A549 (cell line): Measurements from ENCODE around the gene CARD8. TPM values are rescaled to one million over a fixed set of nuclear protein-coding genes. Genes with fewer than 3 reads are reported as not detected.

Source experiments
- ATAC-seq, 2 experiments: fragments of 200-7000 bp in 1 of 2; fragments of >200 bp in 1 of 2; cut with Nextera tagmentation in 1 of 2; cut with Tn5 transposase in 1 of 2; 3 replicates each; pipeline versions ENCODE4 v1.8.0 to v1.9.1; 2018 to 2020; ENCODE audit warnings: mild to moderate bottlenecking in 1 of 2, moderate library complexity in 1 of 2
- CTCF ChIA-PET: fragments of 300-600 bp; sonication (Branson Sonifier 250); formaldehyde crosslinking; extraction: SDS; loops from one replicate; lab custom pipeline; 2021; ENCODE audit warnings: antibody characterized with exemption, inconsistent platforms; lab: Yijun Ruan, JAX
- POLR2A ChIA-PET: fragments of 350-600 bp; formaldehyde crosslinking; extraction: SDS; loops from one replicate; lab custom pipeline; 2021; ENCODE audit warnings: antibody characterized with exemption, inconsistent platforms; lab: Yijun Ruan, JAX
- DNase-seq, 2 experiments: peaks; one replicate each; pipeline versions ENCODE4 v3.0.0 to v3.0.0-alpha.2; 2011 to 2016; ENCODE audit warnings: low read depth in 1 of 2, low spot score in 1 of 2
- FAIRE-seq: peaks from 2 replicates; lab custom pipeline; 2011; peaks lifted over from hg19 to GRCh38; lab: Jason Lieb, UNC
- H3K27ac ChIP-seq, 2 experiments: fragments of >200 bp; sonication (Bioruptor Twin); formaldehyde crosslinking; 3 replicates each; pipeline ENCODE4 v1.5.1; 2016 to 2017
- H3K4me1 ChIP-seq: fragments of >200 bp; sonication (Bioruptor Twin); formaldehyde crosslinking; 3 replicates; pipeline ENCODE4 v1.6.1; 2016
- H3K4me2 ChIP-seq: fragments of >200 bp; sonication (Bioruptor Twin); formaldehyde crosslinking; 3 replicates; pipeline ENCODE4 v1.6.1; 2016
- H3K4me3 ChIP-seq: fragments of >200 bp; sonication (Bioruptor Twin); formaldehyde crosslinking; 3 replicates; pipeline ENCODE4 v1.5.1; 2016
- H3K9me3 ChIP-seq: fragments of >200 bp; sonication (Bioruptor Twin); formaldehyde crosslinking; 3 replicates; pipeline ENCODE4 v1.6.1; 2016
- BHLHE40 ChIP-seq: IDR thresholded peaks from 2 replicates; pipeline ENCODE4 v1.6.1; 2012; ENCODE audit warnings: low read depth, low read length, inconsistent platforms
- CBX2 ChIP-seq: fragments of 200-600 bp; sonication (generic); IDR thresholded peaks from 2 replicates; pipeline ENCODE4 v1.6.1; 2016; ENCODE audit warnings: low read depth, mild to moderate bottlenecking, borderline replicate concordance
- CHD2 ChIP-seq: fragments of 150-350 bp; IDR thresholded peaks from 2 replicates; pipeline ENCODE4 v1.6.1; 2014; ENCODE audit warnings: low read length; ENCODE audit not compliant: partially characterized antibody
- EP300 ChIP-seq, 2 experiments: fragments of >200 bp; sonication (Bioruptor Twin); formaldehyde crosslinking; IDR thresholded peaks; 2 replicates in 1 of 2; 3 replicates in 1 of 2; pipeline ENCODE4 v1.6.1; 2016 to 2017
- FOSL2 ChIP-seq, 2 experiments: fragments of 450-650 bp in 1 of 2; fragments of >200 bp in 1 of 2; sonication (Bioruptor Twin) in 1 of 2; formaldehyde crosslinking; IDR thresholded peaks; 2 replicates each; pipeline versions ENCODE4 v1.5.0 to v1.6.1; 2016 to 2020; ENCODE audit warnings: mild to moderate bottlenecking in 1 of 2, moderate library complexity in 1 of 2
- GATA3 ChIP-seq: IDR thresholded peaks from 2 replicates; pipeline ENCODE4 v1.6.1; 2012; ENCODE audit warnings: borderline replicate concordance
- HDAC2 ChIP-seq: fragments of 200-600 bp; sonication (generic); IDR thresholded peaks from 2 replicates; pipeline ENCODE4 v1.6.1; 2016
- HOXB13 ChIP-seq: fragments of 250-450 bp; sonication (Bioruptor Pico); IDR thresholded peaks from 2 replicates; pipeline ENCODE4 v1.5.0; 2020; ENCODE audit warnings: low read depth, mild to moderate bottlenecking, moderate library complexity
- HOXB5 ChIP-seq: fragments of 250-450 bp; sonication (Bioruptor Pico); IDR thresholded peaks from 2 replicates; pipeline ENCODE4 v1.5.0; 2020; ENCODE audit warnings: mild to moderate bottlenecking, moderate library complexity
- JUN ChIP-seq, 2 experiments: fragments of >200 bp; sonication (Bioruptor Twin); formaldehyde crosslinking; IDR thresholded peaks; 2 replicates in 1 of 2; 3 replicates in 1 of 2; pipeline ENCODE4 v1.6.1; 2016 to 2017
- KDM1A ChIP-seq: fragments of 200-600 bp; sonication (generic); IDR thresholded peaks from 2 replicates; pipeline ENCODE4 v1.6.1; 2016; ENCODE audit warnings: low read depth, mild to moderate bottlenecking
- KDM5A ChIP-seq: fragments of 200-600 bp; sonication (generic); IDR thresholded peaks from 2 replicates; pipeline ENCODE4 v1.6.1; 2016; ENCODE audit warnings: antibody characterized with exemption, mild to moderate bottlenecking
- MAFK ChIP-seq: fragments of 450-650 bp; IDR thresholded peaks from 2 replicates; pipeline ENCODE4 v1.6.1; 2014; ENCODE audit not compliant: partially characterized antibody
- NFE2L2 ChIP-seq: fragments of 150-350 bp; conservative IDR thresholded peaks from 2 replicates; pipeline ENCODE4 v1.6.1; 2014; ENCODE audit warnings: low read length
- NPAS2 ChIP-seq: fragments of 250-450 bp; sonication (Bioruptor Pico); IDR thresholded peaks from 2 replicates; pipeline ENCODE4 v1.8.0; 2022; ENCODE audit warnings: mild to moderate bottlenecking, moderate library complexity, borderline replicate concordance
- NR3C1 ChIP-seq: fragments of >200 bp; sonication (Bioruptor Twin); formaldehyde crosslinking; IDR thresholded peaks from 3 replicates; pipeline ENCODE4 v1.6.1; 2017
- SMC3 ChIP-seq: fragments of >200 bp; sonication (Bioruptor Twin); formaldehyde crosslinking; IDR thresholded peaks from 3 replicates; pipeline ENCODE4 v1.6.1; 2018; ENCODE audit warnings: inconsistent platforms
- ZFP36 ChIP-seq: fragments of 450-650 bp; IDR thresholded peaks from 2 replicates; pipeline ENCODE4 v1.6.1; 2014; ENCODE audit warnings: borderline replicate concordance; ENCODE audit not compliant: partially characterized antibody
- ZSCAN20 ChIP-seq: fragments of 250-450 bp; sonication (Bioruptor Pico); IDR thresholded peaks from 2 replicates; pipeline ENCODE4 v1.8.0; 2022; ENCODE audit warnings: mild to moderate bottlenecking, moderate library complexity
- WGBS: methylation state at CpG from one replicate; pipeline ENCODE4 v1.1.6; 2017; ENCODE audit errors: missing lambda C conversion rate; 5-methylcytosine and 5-hydroxymethylcytosine counted together
- polyA plus RNA-seq, 4 experiments: library from polyadenylated mRNA; depleted of rRNA in 3 of 4; stranded (reverse); fragments of >200 nt; fragmentation: RNase III in 1 of 4; extraction: RNeasy Plus Mini Kit Qiagen cat#74134 plus additional on column Dnase treatment in 1 of 4; gene quantifications; 2 replicates in 3 of 4; 3 replicates in 1 of 4; pipeline ENCODE4 v1.2.3, GENCODE V29; 2011 to 2017
- TF ChIP-seq, protein P1 (sequence below): fragments of >200 bp; sonication (Bioruptor Twin); formaldehyde crosslinking; IDR thresholded peaks from 3 replicates; pipeline ENCODE4 v1.6.1; 2016
- TF ChIP-seq, protein P2 (sequence below): fragments of >200 bp; sonication (Bioruptor Twin); formaldehyde crosslinking; IDR thresholded peaks from 2 replicates; pipeline ENCODE4 v1.6.1; 2016
- TF ChIP-seq, protein P3 (sequence below): fragments of 250-450 bp; sonication (Bioruptor Pico); IDR thresholded peaks from 2 replicates; pipeline ENCODE4 v1.5.0; 2021; ENCODE audit warnings: mild to moderate bottlenecking, moderate library complexity, borderline replicate concordance
- TF ChIP-seq, protein P4 (sequence below): fragments of 200-600 bp; sonication (generic); IDR thresholded peaks from 2 replicates; pipeline ENCODE4 v1.6.1; 2016; ENCODE audit warnings: antibody characterized with exemption, mild to moderate bottlenecking, moderate library complexity

The CARD8 gene
- polyA plus RNA-seq, 2 of the 4 experiments (the other 2 are of a cell fraction): 27.5 to 34.7 TPM

DNA sequence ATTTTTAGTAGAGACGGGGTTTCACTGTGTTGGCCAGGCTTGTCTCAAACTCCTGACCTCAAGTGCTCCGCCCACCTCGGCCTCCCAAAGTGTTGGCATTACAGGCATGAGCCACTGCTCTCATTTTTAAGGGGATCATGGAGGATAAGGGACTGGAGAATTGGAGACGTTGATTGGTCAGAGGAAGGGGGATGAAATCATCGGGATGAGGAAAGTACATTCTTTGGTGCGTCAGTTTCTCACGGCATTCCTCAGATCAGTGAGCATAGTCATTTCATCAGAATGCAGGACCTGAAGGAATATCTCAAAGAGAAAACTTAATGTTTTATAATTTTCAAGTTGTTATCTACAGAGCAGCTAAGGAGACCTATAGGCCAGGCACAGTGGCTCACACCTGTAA, 28.2 kb upstream of the CARD8 start:
- DNase-seq: no peak
- Histone ChIP-seq H3K4me2 (no peak overlapping the region), H3K27ac (no peak overlapping the region), H3K4me3 (no peak overlapping the region), H3K9me3 (peaks cover 48% of the 10 kb centered on the region), H3K4me1 (no peaks in the 10 kb centered on the region)
- no peak for TF ChIP-seq CHD2
- TF ChIP-seq, protein P1, sequence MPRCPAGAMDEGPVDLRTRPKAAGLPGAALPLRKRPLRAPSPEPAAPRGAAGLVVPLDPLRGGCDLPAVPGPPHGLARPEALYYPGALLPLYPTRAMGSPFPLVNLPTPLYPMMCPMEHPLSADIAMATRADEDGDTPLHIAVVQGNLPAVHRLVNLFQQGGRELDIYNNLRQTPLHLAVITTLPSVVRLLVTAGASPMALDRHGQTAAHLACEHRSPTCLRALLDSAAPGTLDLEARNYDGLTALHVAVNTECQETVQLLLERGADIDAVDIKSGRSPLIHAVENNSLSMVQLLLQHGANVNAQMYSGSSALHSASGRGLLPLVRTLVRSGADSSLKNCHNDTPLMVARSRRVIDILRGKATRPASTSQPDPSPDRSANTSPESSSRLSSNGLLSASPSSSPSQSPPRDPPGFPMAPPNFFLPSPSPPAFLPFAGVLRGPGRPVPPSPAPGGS: no peak
- no peak for TF ChIP-seq KDM5A
- TF ChIP-seq HDAC2: no peak
- no peak for TF ChIP-seq BHLHE40
- TF ChIP-seq EP300 (IDR thresholded peaks at IDR 0.05): no peak
- TF ChIP-seq ZFP36: no peak
- TF ChIP-seq NR3C1: no peak
- TF ChIP-seq, protein P2, sequence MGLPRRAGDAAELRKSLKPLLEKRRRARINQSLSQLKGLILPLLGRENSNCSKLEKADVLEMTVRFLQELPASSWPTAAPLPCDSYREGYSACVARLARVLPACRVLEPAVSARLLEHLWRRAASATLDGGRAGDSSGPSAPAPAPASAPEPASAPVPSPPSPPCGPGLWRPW: no peak
- TF ChIP-seq HOXB5: no peak
- no peak for ATAC-seq
- WGBS: 90% methylated on average over 7 of the region's 7 CpGs
- FAIRE-seq: no peak
- ChIA-PET CTCF (interaction anchor here (0.5 to 22.4 kb wide), 7 partner anchors 10 to 205 kb away, joined by 3 to 499 read pairs (median 5); no protein-coding TSS in a partner anchor), POLR2A (no interaction called here)

DNA sequence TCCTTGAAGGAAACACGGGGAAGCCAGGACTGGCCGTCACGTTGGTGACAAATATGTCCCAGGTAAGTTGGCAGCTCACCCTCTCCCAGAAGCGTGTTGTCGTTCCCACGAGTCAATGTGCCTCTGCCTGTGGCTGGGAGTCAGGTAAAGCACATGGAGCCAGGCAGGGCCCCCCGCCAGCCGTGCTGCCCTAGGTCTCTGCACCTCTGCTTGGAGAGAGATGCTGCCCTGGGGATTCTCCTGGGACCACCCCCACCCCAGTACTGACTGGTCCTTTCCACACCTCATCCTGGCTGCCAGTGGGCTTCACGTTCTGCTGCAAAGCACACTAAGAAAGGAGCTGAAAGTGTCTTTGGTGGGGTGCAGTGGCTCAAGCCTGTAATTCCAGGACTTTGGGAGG, 24.0 kb upstream of the CARD8 start:
- ATAC-seq (no peak; a peak in 1 of 6 replicates), FAIRE-seq (no peak), DNase-seq (no peak)
- CTCF ChIA-PET: interaction anchor here (1.2 to 22.4 kb wide), 4 partner anchors 8 to 54 kb away, joined by 5 to 499 read pairs (median 24); no protein-coding TSS in a partner anchor
- no peak overlapping the region for H3K27ac ChIP-seq
- H3K4me1 ChIP-seq: no peaks in the 10 kb centered on the region
- TF ChIP-seq NFE2L2 (no peak), CBX2 (no peak), NPAS2 (no peak), MAFK (no peak), JUN (IDR thresholded peaks at IDR 0.05) (no peak)
- TF ChIP-seq, protein P3, sequence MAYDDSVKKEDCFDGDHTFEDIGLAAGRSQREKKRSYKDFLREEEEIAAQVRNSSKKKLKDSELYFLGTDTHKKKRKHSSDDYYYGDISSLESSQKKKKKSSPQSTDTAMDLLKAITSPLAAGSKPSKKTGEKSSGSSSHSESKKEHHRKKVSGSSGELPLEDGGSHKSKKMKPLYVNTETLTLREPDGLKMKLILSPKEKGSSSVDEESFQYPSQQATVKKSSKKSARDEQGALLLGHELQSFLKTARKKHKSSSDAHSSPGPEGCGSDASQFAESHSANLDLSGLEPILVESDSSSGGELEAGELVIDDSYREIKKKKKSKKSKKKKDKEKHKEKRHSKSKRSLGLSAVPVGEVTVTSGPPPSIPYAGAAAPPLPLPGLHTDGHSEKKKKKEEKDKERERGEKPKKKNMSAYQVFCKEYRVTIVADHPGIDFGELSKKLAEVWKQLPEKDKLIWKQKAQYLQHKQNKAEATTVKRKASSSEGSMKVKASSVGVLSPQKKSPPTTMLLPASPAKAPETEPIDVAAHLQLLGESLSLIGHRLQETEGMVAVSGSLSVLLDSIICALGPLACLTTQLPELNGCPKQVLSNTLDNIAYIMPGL: no peak
- TF ChIP-seq, protein P4, sequence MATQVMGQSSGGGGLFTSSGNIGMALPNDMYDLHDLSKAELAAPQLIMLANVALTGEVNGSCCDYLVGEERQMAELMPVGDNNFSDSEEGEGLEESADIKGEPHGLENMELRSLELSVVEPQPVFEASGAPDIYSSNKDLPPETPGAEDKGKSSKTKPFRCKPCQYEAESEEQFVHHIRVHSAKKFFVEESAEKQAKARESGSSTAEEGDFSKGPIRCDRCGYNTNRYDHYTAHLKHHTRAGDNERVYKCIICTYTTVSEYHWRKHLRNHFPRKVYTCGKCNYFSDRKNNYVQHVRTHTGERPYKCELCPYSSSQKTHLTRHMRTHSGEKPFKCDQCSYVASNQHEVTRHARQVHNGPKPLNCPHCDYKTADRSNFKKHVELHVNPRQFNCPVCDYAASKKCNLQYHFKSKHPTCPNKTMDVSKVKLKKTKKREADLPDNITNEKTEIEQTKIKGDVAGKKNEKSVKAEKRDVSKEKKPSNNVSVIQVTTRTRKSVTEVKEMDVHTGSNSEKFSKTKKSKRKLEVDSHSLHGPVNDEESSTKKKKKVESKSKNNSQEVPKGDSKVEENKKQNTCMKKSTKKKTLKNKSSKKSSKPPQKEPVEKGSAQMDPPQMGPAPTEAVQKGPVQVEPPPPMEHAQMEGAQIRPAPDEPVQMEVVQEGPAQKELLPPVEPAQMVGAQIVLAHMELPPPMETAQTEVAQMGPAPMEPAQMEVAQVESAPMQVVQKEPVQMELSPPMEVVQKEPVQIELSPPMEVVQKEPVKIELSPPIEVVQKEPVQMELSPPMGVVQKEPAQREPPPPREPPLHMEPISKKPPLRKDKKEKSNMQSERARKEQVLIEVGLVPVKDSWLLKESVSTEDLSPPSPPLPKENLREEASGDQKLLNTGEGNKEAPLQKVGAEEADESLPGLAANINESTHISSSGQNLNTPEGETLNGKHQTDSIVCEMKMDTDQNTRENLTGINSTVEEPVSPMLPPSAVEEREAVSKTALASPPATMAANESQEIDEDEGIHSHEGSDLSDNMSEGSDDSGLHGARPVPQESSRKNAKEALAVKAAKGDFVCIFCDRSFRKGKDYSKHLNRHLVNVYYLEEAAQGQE: no peak
- WGBS: 90% methylated on average over 7 of the region's 9 CpGs
- POLR2A ChIA-PET: no interaction called here
- no peak overlapping the region for H3K4me2 ChIP-seq
- peaks cover 22% of the 10 kb centered on the region for H3K9me3 ChIP-seq
- H3K4me3 ChIP-seq: no peak overlapping the region

DNA sequence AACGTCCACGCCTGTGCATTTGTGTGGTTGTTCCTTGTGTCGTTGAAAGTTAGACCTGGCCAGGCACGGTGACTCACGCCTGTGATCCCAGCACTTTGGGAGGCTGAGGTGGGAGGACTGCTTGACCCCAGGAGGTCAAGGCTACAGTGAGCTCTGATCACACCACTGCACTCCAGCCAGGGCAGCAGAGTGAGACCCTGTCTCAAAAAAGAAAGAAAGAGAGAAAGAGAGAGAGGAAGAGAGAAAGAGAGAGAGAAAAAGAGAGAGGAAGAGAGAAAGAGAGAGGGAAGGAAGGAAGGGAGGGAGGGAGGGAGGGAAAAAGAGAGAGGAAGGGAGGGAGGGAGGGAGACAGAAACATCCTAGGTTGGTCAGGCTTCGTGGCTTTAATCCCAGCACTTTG, 19.2 kb upstream of the CARD8 start:
- POLR2A ChIA-PET: no interaction called here
- FAIRE-seq (no peak), ATAC-seq (no peak)

More for the DNA sequence above, 19.2 kb upstream of the CARD8 start:
- Histone ChIP-seq H3K9me3 (no peaks in the 10 kb centered on the region), H3K27ac (no peak overlapping the region), H3K4me2 (no peak overlapping the region), H3K4me1 (0 out of 3 replicates have a peak, but pooled peaks cover 8% of the 10 kb centered on the region), H3K4me3 (no peak overlapping the region)
- DNase-seq: no peak
- WGBS: 72% methylated on average over 6 of the region's 6 CpGs
- TF ChIP-seq HOXB13: no peak
- no peak for TF ChIP-seq KDM1A
- TF ChIP-seq, protein P4: no peak
- no peak for TF ChIP-seq FOSL2 (IDR thresholded peaks at IDR 0.05)
- TF ChIP-seq FOSL2 (CRISPR knock-in tag; IDR thresholded peaks at IDR 0.05): no peak
- no peak for TF ChIP-seq MAFK
- TF ChIP-seq GATA3: no peak
- no peak for TF ChIP-seq ZSCAN20 (CRISPR knock-in tag)
- TF ChIP-seq SMC3: no peak
- CTCF ChIA-PET: interaction anchor here (22.4 kb wide), 1 partner anchor 19 kb away, joined by 499 read pairs; no protein-coding TSS in a partner anchor
